ENCODE measurements around the gene XXYLT1. TPM values are rescaled to one million over a fixed set of nuclear protein-coding genes. Genes with fewer than 3 reads are reported as not detected.
"Not testable (repeated sequence)": the region's sequence is repeated elsewhere in the genome, so short reads cannot be mapped to it uniquely, and the experiment has no call there.

XXYLT1 gene
- polyA plus RNA-seq, 3 donors, result 2.2 to 7.7 (median 4.6) TPM

- H3K27ac ChIP-seq (ENCODE audit: low read depth, low read length), result no peak overlapping the region
- 78 to 85% (median 85%) methylated on average over 16 to 17 of the region's 17 CpGs for WGBS, 3 donors
Measured at GRCh38 chr3:195045481-195046210, 225.3 kb downstream of the XXYLT1 start.

GRCh38 chr3:195044411-195044810, 226.5 kb downstream of the XXYLT1 start:
- whole genome bisulfite sequencing, 3 donors, result 89 to 92% (median 91%) methylated on average over 6 to 7 of the region's 7 CpGs

GRCh38 chr3:195043607-195044339, 227.2 kb downstream of the XXYLT1 start:
- WGBS, 3 donors, result 62 to 80% (median 71%) methylated on average over 12 of the region's 12 CpGs
- H3K27ac ChIP-seq (ENCODE audit: low read depth, low read length), result no peak overlapping the region

More at GRCh38 chr3:195044411-195044810, 226.5 kb downstream of the XXYLT1 start:
- no peak overlapping the region for H3K27ac ChIP-seq (ENCODE audit: low read depth, low read length)

- H3K27ac ChIP-seq (ENCODE audit: low read depth, low read length), result no peak overlapping the region
- 68 to 71% (median 70%) methylated on average over 19 of the region's 19 CpGs for WGBS, 3 donors
Measured at GRCh38 chr3:195042743-195043606, 228.0 kb downstream of the XXYLT1 start.

GRCh38 chr3:195041871-195042742, 228.9 kb downstream of the XXYLT1 start:
- no peak overlapping the region for H3K27ac ChIP-seq (ENCODE audit: low read depth, low read length)
- 74 to 76% (median 76%) methylated on average over 16 of the region's 16 CpGs for WGBS, 3 donors

GRCh38 chr3:195040773-195041520, 230.0 kb downstream of the XXYLT1 start:
- WGBS, 3 donors, result 80 to 85% (median 80%) methylated on average over 13 of the region's 13 CpGs
- no peak overlapping the region for H3K27ac ChIP-seq (ENCODE audit: low read depth, low read length)

GRCh38 chr3:195040094-195040493, 230.9 kb downstream of the XXYLT1 start:
- no peak overlapping the region for H3K27ac ChIP-seq (ENCODE audit: low read depth, low read length)

GRCh38 chr3:195039180-195039843, 231.6 kb downstream of the XXYLT1 start:
- H3K27ac ChIP-seq (ENCODE audit: low read depth, low read length), result no peak overlapping the region
- WGBS, 3 donors, result 73 to 96% (median 87%) methylated on average over 7 of the region's 7 CpGs

More at GRCh38 chr3:195040094-195040493, 230.9 kb downstream of the XXYLT1 start:
- 57 to 80% (median 72%) methylated on average over 11 of the region's 11 CpGs for WGBS, 3 donors

GRCh38 chr3:195038161-195038560, 232.8 kb downstream of the XXYLT1 start:
- WGBS, 3 donors, result 83 to 92% (median 87%) methylated on average over 5 of the region's 5 CpGs
- no peak overlapping the region for H3K27ac ChIP-seq (ENCODE audit: low read depth, low read length)

GRCh38 chr3:195037586-195037985, 233.4 kb downstream of the XXYLT1 start:
- WGBS, 3 donors, result 94 to 96% (median 94%) methylated on average over 3 of the region's 3 CpGs
- not testable (repeated sequence) for H3K27ac ChIP-seq (ENCODE audit: low read depth, low read length)

GRCh38 chr3:195036974-195037373, 234.0 kb downstream of the XXYLT1 start:
- H3K27ac ChIP-seq (ENCODE audit: low read depth, low read length), result no peak overlapping the region
- WGBS, 3 donors, result 72 to 79% (median 77%) methylated on average over 5 of the region's 5 CpGs

GRCh38 chr3:195036574-195036973, 234.4 kb downstream of the XXYLT1 start:
- WGBS, 3 donors, result 84 to 89% (median 86%) methylated on average over 6 of the region's 6 CpGs
- no peak overlapping the region for H3K27ac ChIP-seq (ENCODE audit: low read depth, low read length)

GRCh38 chr3:195036203-195036505, 234.8 kb downstream of the XXYLT1 start:
- no peak overlapping the region for H3K27ac ChIP-seq (ENCODE audit: low read depth, low read length)
- 72 to 84% (median 80%) methylated on average over 17 of the region's 17 CpGs for WGBS, 3 donors

- no peak overlapping the region for H3K27ac ChIP-seq (ENCODE audit: low read depth, low read length)
- 80 to 88% (median 83%) methylated on average over 41 to 42 of the region's 42 CpGs for WGBS, 3 donors
Measured at GRCh38 chr3:195035345-195036202, 235.4 kb downstream of the XXYLT1 start.

GRCh38 chr3:195034541-195034940, 236.4 kb downstream of the XXYLT1 start:
- 90 to 96% (median 91%) methylated on average over 8 to 11 of the region's 11 CpGs for WGBS, 3 donors
- H3K27ac ChIP-seq (ENCODE audit: low read depth, low read length), result no peak overlapping the region

GRCh38 chr3:195034101-195034500, 236.9 kb downstream of the XXYLT1 start:
- 68 to 78% (median 73%) methylated on average over 9 of the region's 9 CpGs for WGBS, 3 donors

More at GRCh38 chr3:195034101-195034500, 236.9 kb downstream of the XXYLT1 start:
- no peak overlapping the region for H3K27ac ChIP-seq (ENCODE audit: low read depth, low read length)

Measured in adipose tissue (tissue), 3 donors.